Immature natural killer cell (primary cell): ENCODE data around the gene C10orf88. TPM values are rescaled to one million over a fixed set of nuclear protein-coding genes. Genes with fewer than 3 reads are reported as not detected.

Source experiments
- DNase-seq, 3 donors: peaks; one replicate each; pipeline ENCODE4 v3.0.0; 2022; ENCODE audit warnings: mixed read lengths in 1 of 3
- H3K27ac Mint-ChIP-seq, 6 donors: one replicate each; pipeline ENCODE4 v1.8.0; 2020; ENCODE audit warnings: mixed read lengths in 6 of 6, mild to moderate bottlenecking in 5 of 6, inconsistent platforms in 4 of 6, moderate library complexity in 3 of 6
- H3K27me3 Mint-ChIP-seq, 3 donors: one replicate each; pipeline ENCODE4 v1.8.0; 2020 to 2021; ENCODE audit warnings: low read depth in 3 of 3, mild to moderate bottlenecking in 3 of 3, mixed read lengths in 3 of 3, moderate library complexity in 3 of 3, inconsistent platforms in 1 of 3
- H3K36me3 Mint-ChIP-seq, 3 donors: one replicate each; pipeline ENCODE4 v1.8.0; 2020; ENCODE audit warnings: mixed read lengths in 3 of 3, inconsistent platforms in 2 of 3, mild to moderate bottlenecking in 2 of 3
- H3K4me1 Mint-ChIP-seq, 2 donors: one replicate each; pipeline ENCODE4 v1.8.0; 2020; ENCODE audit warnings: inconsistent platforms in 2 of 2, mild to moderate bottlenecking in 2 of 2, mixed read lengths in 2 of 2, moderate library complexity in 1 of 2
- H3K4me3 Mint-ChIP-seq, 5 donors: one replicate each; pipeline ENCODE4 v1.8.0; 2020; ENCODE audit warnings: mild to moderate bottlenecking in 5 of 5, mixed read lengths in 5 of 5, inconsistent platforms in 3 of 5, moderate library complexity in 3 of 5
- H3K9me3 Mint-ChIP-seq, 6 donors: one replicate each; pipeline ENCODE4 v1.8.0; 2020; ENCODE audit warnings: mild to moderate bottlenecking in 6 of 6, mixed read lengths in 6 of 6, inconsistent platforms in 4 of 6, moderate library complexity in 3 of 6
- polyA plus RNA-seq, 3 donors: library from polyadenylated mRNA; unstranded; fragments of 300-500 nt; fragmentation: Illumina TruSeq; gene quantifications; one replicate each; pipeline ENCODE4 v1.2.3, GENCODE V29; 2021

Gene C10orf88
- polyA plus RNA-seq, 3 donors from 2014 or later = 4.3 to 8.2 (median 5.9) TPM

GRCh38 chr10:122984708-122985107, 30.7 kb upstream of the C10orf88 start:
- no peak for DNase-seq
- Mint-ChIP-seq H3K27me3 (peaks cover 9 to 17% (median 10%) of the 10 kb centered on the region in 3 donors), H3K9me3 (no peaks in the 10 kb centered on the region), H3K4me3 (no peak overlapping the region), H3K36me3 (peaks cover 4 to 11% (median 10%) of the 10 kb centered on the region in 3 donors), H3K4me1 (peaks cover 16 to 22% of the 10 kb centered on the region in 2 donors), H3K27ac (no peak overlapping the region)

- H3K27me3 Mint-ChIP-seq = peaks cover 9 to 17% (median 10%) of the 10 kb centered on the region in 3 donors
- DNase-seq = no peak
- no peaks in the 10 kb centered on the region for H3K9me3 Mint-ChIP-seq
- H3K27ac Mint-ChIP-seq = no peak overlapping the region
- peaks cover 4 to 11% (median 10%) of the 10 kb centered on the region in 3 donors for H3K36me3 Mint-ChIP-seq
- H3K4me1 Mint-ChIP-seq = peaks cover 16 to 24% of the 10 kb centered on the region in 2 donors
- no peak overlapping the region for H3K4me3 Mint-ChIP-seq
Measured at GRCh38 chr10:122983898-122984297, 29.9 kb upstream of the C10orf88 start.

GRCh38 chr10:122981066-122981464, 27.0 kb upstream of the C10orf88 start:
- Mint-ChIP-seq H3K4me1 (peaks cover 16 to 28% of the 10 kb centered on the region in 2 donors), H3K36me3 (peaks cover 4 to 6% (median 6%) of the 10 kb centered on the region in 3 donors), H3K4me3 (peak overlapping the region; percentile 88 to 93 (median 91)), H3K27me3 (peaks cover 9 to 21% (median 10%) of the 10 kb centered on the region in 3 donors), H3K27ac (peak overlapping the region; percentile 30 to 98 (median 92)), H3K9me3 (no peaks in the 10 kb centered on the region)
- DNase-seq = no peak

GRCh38 chr10:122980209-122981065, 26.4 kb upstream of the C10orf88 start, which contains the start of gene PSTK:
Gene PSTK, plus strand, starts transcription at chr10:122980401. Its CDS starts 79 bp downstream, at chr10:122980480.
- Mint-ChIP-seq H3K4me1 (peaks cover 16 to 28% of the 10 kb centered on the region in 2 donors), H3K27me3 (peaks cover 9 to 19% (median 10%) of the 10 kb centered on the region in 3 donors), H3K9me3 (no peaks in the 10 kb centered on the region), H3K36me3 (peaks cover 4 to 6% (median 5%) of the 10 kb centered on the region in 3 donors), H3K27ac (peak within 1 kb of the TSS; percentile 92 to 98 (median 94)), H3K4me3 (peak within 1 kb of the TSS; percentile 88 to 93 (median 91))
- peak; percentile 92 to 94 (median 94) for DNase-seq

GRCh38 chr10:122974543-122975064, 20.6 kb upstream of the C10orf88 start:
- Mint-ChIP-seq H3K27me3 (peaks cover 2 to 8% (median 5%) of the 10 kb centered on the region in 3 donors), H3K4me1 (peaks cover 0 to 6% of the 10 kb centered on the region in 2 donors), H3K4me3 (no peak overlapping the region), H3K9me3 (no peaks in the 10 kb centered on the region), H3K36me3 (no peaks in the 10 kb centered on the region), H3K27ac (no peak overlapping the region)
- DNase-seq = no peak

GRCh38 chr10:122974023-122974422, 20.0 kb upstream of the C10orf88 start:
- no peaks in the 10 kb centered on the region for H3K36me3 Mint-ChIP-seq
- no peak for DNase-seq
- H3K4me3 Mint-ChIP-seq = no peak overlapping the region
- no peak overlapping the region for H3K27ac Mint-ChIP-seq
- peaks cover 2 to 8% (median 5%) of the 10 kb centered on the region in 3 donors for H3K27me3 Mint-ChIP-seq
- peaks cover 0 to under 1% (median 0%) of the 10 kb centered on the region in 6 donors for H3K9me3 Mint-ChIP-seq
- H3K4me1 Mint-ChIP-seq = peaks cover 0 to 4% of the 10 kb centered on the region in 2 donors

GRCh38 chr10:122968698-122969097, 14.7 kb upstream of the C10orf88 start:
- Mint-ChIP-seq H3K36me3 (peaks cover 8 to 16% (median 12%) of the 10 kb centered on the region in 3 donors), H3K27ac (no peak overlapping the region), H3K27me3 (peaks cover 2 to 29% (median 8%) of the 10 kb centered on the region in 3 donors), H3K4me3 (no peak overlapping the region), H3K9me3 (peaks cover 10 to 32% (median 23%) of the 10 kb centered on the region in 6 donors), H3K4me1 (no peaks in the 10 kb centered on the region)
- no peak for DNase-seq

- no peak for DNase-seq
- Mint-ChIP-seq H3K36me3 (peaks cover 8 to 19% (median 16%) of the 10 kb centered on the region in 3 donors), H3K9me3 (peaks cover 10 to 32% (median 23%) of the 10 kb centered on the region in 6 donors), H3K27ac (no peak overlapping the region), H3K27me3 (peaks cover 2 to 35% (median 5%) of the 10 kb centered on the region in 3 donors), H3K4me1 (no peaks in the 10 kb centered on the region), H3K4me3 (no peak overlapping the region)
Measured at GRCh38 chr10:122966879-122967278, 12.9 kb upstream of the C10orf88 start.

- DNase-seq = no peak
- no peak overlapping the region for H3K4me3 Mint-ChIP-seq
- H3K4me1 Mint-ChIP-seq = no peaks in the 10 kb centered on the region
- H3K27me3 Mint-ChIP-seq = peaks cover 2 to 40% (median 3%) of the 10 kb centered on the region in 3 donors
- no peak overlapping the region for H3K27ac Mint-ChIP-seq
- peaks cover 8 to 16% (median 16%) of the 10 kb centered on the region in 3 donors for H3K36me3 Mint-ChIP-seq
- peaks cover 7 to 28% (median 17%) of the 10 kb centered on the region in 6 donors for H3K9me3 Mint-ChIP-seq
Measured at GRCh38 chr10:122962405-122962804, 8.4 kb upstream of the C10orf88 start.

GRCh38 chr10:122957474-122957873, 3.4 kb upstream of the C10orf88 start:
- Mint-ChIP-seq H3K27ac (no peak overlapping the region), H3K4me3 (no peak overlapping the region), H3K27me3 (peaks cover 7 to 32% (median 8%) of the 10 kb centered on the region in 3 donors), H3K4me1 (peaks cover 18 to 19% of the 10 kb centered on the region in 2 donors), H3K36me3 (no peaks in the 10 kb centered on the region), H3K9me3 (no peaks in the 10 kb centered on the region)
- no peak for DNase-seq

- peak overlapping the region in 1 of 6 donors; percentile 28 for H3K27ac Mint-ChIP-seq
- no peaks in the 10 kb centered on the region for H3K36me3 Mint-ChIP-seq
- H3K9me3 Mint-ChIP-seq = no peaks in the 10 kb centered on the region
- H3K4me3 Mint-ChIP-seq = peak overlapping the region in 2 of 5 donors; percentile 1 to 9
- H3K4me1 Mint-ChIP-seq = peaks cover 23 to 26% of the 10 kb centered on the region in 2 donors
- no peak for DNase-seq
- H3K27me3 Mint-ChIP-seq = peaks cover 5 to 26% (median 6%) of the 10 kb centered on the region in 3 donors
Measured at GRCh38 chr10:122955892-122956291, 1.9 kb upstream of the C10orf88 start.

- peak overlapping the region in 3 of 6 donors; percentile 77 to 85 (median 81) for H3K27ac Mint-ChIP-seq
- peak overlapping the region; percentile 89 to 95 (median 94) for H3K4me3 Mint-ChIP-seq
- no peak for DNase-seq
- H3K36me3 Mint-ChIP-seq = peaks cover 0 to 4% (median 0%) of the 10 kb centered on the region in 3 donors
- peaks cover 26 to 37% of the 10 kb centered on the region in 2 donors for H3K4me1 Mint-ChIP-seq
- peaks cover 5 to 22% (median 6%) of the 10 kb centered on the region in 3 donors for H3K27me3 Mint-ChIP-seq
- H3K9me3 Mint-ChIP-seq = no peaks in the 10 kb centered on the region
Measured at GRCh38 chr10:122954731-122955050, 664 bp upstream of the C10orf88 start.

- peaks cover 10 to 30% (median 23%) of the 10 kb centered on the region in 3 donors for H3K36me3 Mint-ChIP-seq
Measured at GRCh38 chr10:122949296-122949695, 4.7 kb downstream of the C10orf88 start.

More at GRCh38 chr10:122949296-122949695, 4.7 kb downstream of the C10orf88 start:
- Mint-ChIP-seq H3K9me3 (no peaks in the 10 kb centered on the region), H3K27ac (no peak overlapping the region), H3K27me3 (peaks cover 3 to 6% (median 3%) of the 10 kb centered on the region in 3 donors), H3K4me3 (no peak overlapping the region), H3K4me1 (peaks cover 22 to 35% of the 10 kb centered on the region in 2 donors)
- DNase-seq = no peak
